GM12878 (cell line): ENCODE results near the gene SUPT4H1. TPM values are rescaled to one million over a fixed set of nuclear protein-coding genes. Genes with fewer than 3 reads are reported as not detected.

Experiments used
- ATAC-seq: fragments of 200-7000 bp; cut with Tn5 transposase; 3 replicates; pipeline ENCODE4 v1.9.1; 2020; ENCODE audit warnings: mild to moderate bottlenecking, moderate library complexity
- BruUV-seq: library from RNA; stranded (reverse); fragments of 400-500 nt; replicated peaks from 2 replicates; lab custom pipeline; 2021; lab: Mats Ljungman, UMichigan
- CTCF ChIA-PET: fragments of 300-600 bp; sonication (Branson Sonifier 250); formaldehyde crosslinking; extraction: SDS; loops from one replicate; lab custom pipeline; 2021; ENCODE audit warnings: inconsistent platforms; lab: Yijun Ruan, JAX
- POLR2A ChIA-PET: fragments of 350-600 bp; formaldehyde crosslinking; extraction: SDS; loops from one replicate; lab custom pipeline; 2021; ENCODE audit warnings: inconsistent platforms; lab: Charles Lee
- RAD21 ChIA-PET: fragments of 300-600 bp; sonication (Branson Sonifier 250); formaldehyde crosslinking; loops from one replicate; lab custom pipeline; 2023; ENCODE audit warnings: antibody characterized with exemption; ENCODE audit not compliant: unreplicated experiment; lab: Charles Lee
- SMC1A ChIA-PET: fragments of 300-600 bp; sonication (Branson Sonifier 250); formaldehyde crosslinking; loops from one replicate; lab custom pipeline; 2023; ENCODE audit not compliant: unreplicated experiment, uncharacterized antibody; lab: Charles Lee
- DNase-seq: peaks from one replicate; pipeline ENCODE4 v3.0.0-alpha.2; 2011; ENCODE audit warnings: low read depth, low spot score
- FAIRE-seq: peaks from 3 replicates; lab custom pipeline; 2011; peaks lifted over from hg19 to GRCh38; lab: Jason Lieb, UNC
- H2AFZ ChIP-seq: 2 replicates; pipeline ENCODE4 v1.6.0; 2011; ENCODE audit warnings: low read depth, low read length, control low read depth; ENCODE audit not compliant: control insufficient read depth
- H3K27ac ChIP-seq: 2 replicates; pipeline ENCODE4 v1.5.1; 2011; ENCODE audit warnings: control low read depth; ENCODE audit not compliant: control insufficient read depth, insufficient read depth
- H3K27me3 ChIP-seq, 2 experiments: replicated peaks in 1 of 2; 2 replicates each; pipeline versions ENCODE4 v1.6.0 to v1.6.1; 2011; ENCODE audit warnings: low read length in 1 of 2; ENCODE audit not compliant: control insufficient read depth in 2 of 2, insufficient read depth in 2 of 2
- H3K36me3 ChIP-seq, 2 experiments: 2 replicates each; pipeline ENCODE4 v1.5.1; 2011; ENCODE audit warnings: low read length in 1 of 2; ENCODE audit not compliant: control insufficient read depth in 2 of 2, insufficient read depth in 2 of 2
- H3K4me1 ChIP-seq: 2 replicates; pipeline ENCODE4 v1.6.1; 2011; ENCODE audit warnings: mild to moderate bottlenecking, low read length, moderate library complexity, mixed read lengths; ENCODE audit not compliant: control insufficient read depth, insufficient read depth
- H3K4me2 ChIP-seq: 2 replicates; pipeline ENCODE4 v1.6.0; 2011; ENCODE audit warnings: control low read depth; ENCODE audit not compliant: control insufficient read depth, insufficient read depth
- H3K4me3 ChIP-seq: fragments of 200-600 bp; sonication (generic); 2 replicates; pipeline ENCODE4 v1.5.1; 2016
- H3K79me2 ChIP-seq: 2 replicates; pipeline ENCODE4 v1.6.0; 2011; ENCODE audit warnings: low read length; ENCODE audit not compliant: control insufficient read depth, insufficient read depth
- H3K9ac ChIP-seq: 2 replicates; pipeline ENCODE4 v1.8.0; 2011; ENCODE audit warnings: low read length, control low read depth, mixed read lengths; ENCODE audit not compliant: control insufficient read depth, insufficient read depth
- H3K9me3 ChIP-seq: replicated peaks from 3 replicates; pipeline ENCODE4 v1.5.1; 2011; ENCODE audit warnings: mild to moderate bottlenecking, low read length; ENCODE audit not compliant: control insufficient read depth, insufficient read depth
- H4K20me1 ChIP-seq: 2 replicates; pipeline ENCODE4 v1.6.0; 2011; ENCODE audit not compliant: control insufficient read depth, insufficient read depth
- GABPA ChIP-seq: IDR thresholded peaks from 2 replicates; pipeline ENCODE4 v1.6.1; 2014; ENCODE audit warnings: antibody characterized with exemption, low read depth, mild to moderate bottlenecking, inconsistent platforms
- KDM1A ChIP-seq: fragments of 200-600 bp; sonication (generic); IDR thresholded peaks from 2 replicates; pipeline ENCODE4 v1.6.1; 2016; ENCODE audit warnings: borderline replicate concordance
- POLR2AphosphoS2 ChIP-seq: IDR thresholded peaks from 2 replicates; pipeline ENCODE4 v1.6.1; 2011; ENCODE audit warnings: low read depth, mild to moderate bottlenecking, low read length, improper control_type of control experiment, moderate library complexity
- RUNX3 ChIP-seq: IDR thresholded peaks from 2 replicates; pipeline ENCODE4 v1.6.1; 2012; ENCODE audit warnings: low read length, inconsistent platforms
- TARDBP ChIP-seq: IDR thresholded peaks from 2 replicates; pipeline ENCODE4 v1.6.1; 2016; ENCODE audit warnings: borderline replicate concordance
- TCF7 ChIP-seq: IDR thresholded peaks from 2 replicates; pipeline ENCODE4 v1.6.1; 2014; ENCODE audit warnings: antibody characterized with exemption, borderline replicate concordance
- WGBS: methylation state at CpG from one replicate; pipeline ENCODE4 v1.1.6; 2016; ENCODE audit warnings: low lambda C conversion rate; ENCODE audit not compliant: insufficient replicate concordance, insufficient coverage; ENCODE audit errors: missing lambda C conversion rate; 5-methylcytosine and 5-hydroxymethylcytosine counted together
- in situ Hi-C: fragments of 300-500 bp; cut with MboI; formaldehyde crosslinking; loops from 9 replicates; pipeline ENCODE4 v1.14.3; 2018; ENCODE audit warnings: mixed read lengths
- intact Hi-C: fragments of 100-400 bp; cut with micrococcal nuclease; formaldehyde crosslinking; loops from one replicate; pipeline ENCODE4 v1.14.2; 2022; ENCODE audit not compliant: unreplicated experiment
- polyA plus RNA-seq, 11 experiments: library from polyadenylated mRNA; depleted of rRNA in 4 of 11; unstranded in 6 of 11; stranded (reverse) in 5 of 11; fragments of >200 nt; fragmentation: Nextera tagmentation in 4 of 11; fragmentation: Illumina TruSeq in 1 of 11; extraction: Ambion mirVana in 4 of 11; extraction: Trizol in 1 of 11; gene quantifications; 1 replicate in 1 of 11; 2 replicates in 10 of 11; pipeline versions ENCODE4 v1.2.1 to v1.2.3, GENCODE V29; 2011 to 2016; ENCODE audit warnings: inconsistent platforms in 2 of 11, missing spikeins in 2 of 11, low read depth in 1 of 11
- total RNA-seq, 4 experiments: library from RNA; depleted of rRNA in 3 of 4; stranded (reverse); fragments of >200 nt in 3 of 4; fragmentation: Illumina TruSeq in 1 of 4; extraction: Trizol in 1 of 4; gene quantifications; 2 replicates each; pipeline versions ENCODE4 v1.2.1 to v1.2.3, GENCODE V29; 2013 to 2021
- TF ChIP-seq, protein P1 (sequence below): fragments of 150-350 bp; IDR thresholded peaks from 2 replicates; pipeline ENCODE4 v1.6.1; 2014; ENCODE audit warnings: mild to moderate bottlenecking, low read depth, low read length

The SUPT4H1 gene
- total and polyA plus RNA-seq, 10 of the 15 experiments (the other 5 are each of a cell fraction or from before 2014, with no cell fraction given): 83.8 to 293 (median 128) TPM

DNA sequence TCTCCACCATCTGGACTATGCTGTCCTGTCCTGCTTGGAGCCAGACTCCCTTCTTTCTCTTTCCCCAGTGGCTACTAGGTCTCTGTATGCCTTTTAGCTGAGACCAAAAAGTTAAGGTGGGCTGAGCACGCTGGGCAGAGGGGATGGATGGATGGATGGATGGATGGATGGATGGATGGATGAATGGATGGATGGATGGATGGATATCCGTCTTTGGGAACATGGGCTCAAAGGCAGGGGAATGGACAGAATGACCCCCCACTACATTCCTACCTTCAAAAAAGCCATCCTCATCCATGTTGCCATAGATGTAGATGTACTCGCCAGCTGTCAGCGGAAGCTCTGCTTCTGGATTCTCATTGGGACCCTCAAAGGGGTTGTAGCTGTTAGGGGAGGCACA, 36.3 kb downstream of the SUPT4H1 start:
- Histone ChIP-seq H3K9ac (no peak overlapping the region), H3K36me3 (no peaks in the 10 kb centered on the region), H3K27me3 (no peaks in the 10 kb centered on the region), H3K9me3 (no peaks in the 10 kb centered on the region), H3K4me1 (peaks cover 7% of the 10 kb centered on the region), H3K4me2 (no peak overlapping the region), H4K20me1 (no peaks in the 10 kb centered on the region), H3K4me3 (no peak overlapping the region), H3K79me2 (no peaks in the 10 kb centered on the region), H2AFZ (no peak overlapping the region), H3K27ac (no peak overlapping the region)
- 62% methylated on average over 4 of the region's 4 CpGs for WGBS
- no peak for ATAC-seq
- in situ Hi-C loops: loop anchor here (5.0 kb wide), 1 partner anchor 132 kb away; no protein-coding TSS in a partner anchor
- POLR2A ChIA-PET: interaction anchor here (1.1 kb wide), 1 partner anchor 29 kb away, joined by 3 read pairs; no protein-coding TSS in a partner anchor
- intact Hi-C loops: no loop called here
- TF ChIP-seq KDM1A (no peak), RUNX3 (no peak), POLR2AphosphoS2 (no peak), TCF7 (no peak), GABPA (no peak), TARDBP (no peak)
- TF ChIP-seq, protein P1, sequence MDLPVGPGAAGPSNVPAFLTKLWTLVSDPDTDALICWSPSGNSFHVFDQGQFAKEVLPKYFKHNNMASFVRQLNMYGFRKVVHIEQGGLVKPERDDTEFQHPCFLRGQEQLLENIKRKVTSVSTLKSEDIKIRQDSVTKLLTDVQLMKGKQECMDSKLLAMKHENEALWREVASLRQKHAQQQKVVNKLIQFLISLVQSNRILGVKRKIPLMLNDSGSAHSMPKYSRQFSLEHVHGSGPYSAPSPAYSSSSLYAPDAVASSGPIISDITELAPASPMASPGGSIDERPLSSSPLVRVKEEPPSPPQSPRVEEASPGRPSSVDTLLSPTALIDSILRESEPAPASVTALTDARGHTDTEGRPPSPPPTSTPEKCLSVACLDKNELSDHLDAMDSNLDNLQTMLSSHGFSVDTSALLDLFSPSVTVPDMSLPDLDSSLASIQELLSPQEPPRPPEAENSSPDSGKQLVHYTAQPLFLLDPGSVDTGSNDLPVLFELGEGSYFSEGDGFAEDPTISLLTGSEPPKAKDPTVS: no peak
- SMC1A ChIA-PET: interaction anchor here (1.0 to 12.9 kb wide), 8 partner anchors 12 to 308 kb away, joined by 3 to 249 read pairs (median 10); partner anchors contain the start of gene RNF43
- RAD21 ChIA-PET: interaction anchor here (2.5 to 10.9 kb wide), 3 partner anchors 27 to 102 kb away, joined by 8 to 227 read pairs (median 66); partner anchors contain the start of gene RNF43
- no peak for FAIRE-seq
- DNase-seq: no peak
- CTCF ChIA-PET: interaction anchor here (1.1 to 6.5 kb wide), 6 partner anchors 11 to 111 kb away, joined by 3 to 163 read pairs (median 18); partner anchors contain the start of genes RNF43 and TSPOAP1
- BruUV-seq: no TSS peak
